Subcutaneous abdominal adipose tissue (tissue), 5 donors: ENCODE measurements around the gene SAAL1.
"Not testable (repeated sequence)": the region's sequence is repeated elsewhere in the genome, so short reads cannot be mapped to it uniquely, and the experiment has no call there.

Source experiments
- H3K27ac ChIP-seq: one replicate; pipeline ENCODE4 v1.7.0; 2013; ENCODE audit warnings: low read depth, mild to moderate bottlenecking, inconsistent platforms, low read length, moderate library complexity
- H3K27me3 ChIP-seq, 5 donors: one replicate each; pipeline ENCODE4 v1.7.0; 2013; ENCODE audit warnings: low read length in 5 of 5, inconsistent platforms in 1 of 5; ENCODE audit not compliant: control insufficient read depth in 5 of 5, insufficient read depth in 4 of 5
- H3K36me3 ChIP-seq, 5 donors: one replicate each; pipeline ENCODE4 v1.7.0; 2013; ENCODE audit warnings: low read length in 5 of 5; ENCODE audit not compliant: control insufficient read depth in 5 of 5, insufficient read depth in 5 of 5
- H3K4me1 ChIP-seq, 5 donors: one replicate each; pipeline ENCODE4 v1.7.0; 2013; ENCODE audit warnings: low read length in 5 of 5, mild to moderate bottlenecking in 3 of 5, moderate library complexity in 1 of 5; ENCODE audit not compliant: control insufficient read depth in 5 of 5, insufficient read depth in 5 of 5
- H3K4me3 ChIP-seq, 5 donors: one replicate each; pipeline ENCODE4 v1.7.0; 2013; ENCODE audit warnings: low read length in 5 of 5, low read depth in 1 of 5
- H3K9ac ChIP-seq, 5 donors: one replicate each; pipeline ENCODE4 v1.7.0; 2013; ENCODE audit warnings: low read length in 5 of 5, mild to moderate bottlenecking in 4 of 5, moderate library complexity in 3 of 5
- H3K9me3 ChIP-seq, 5 donors: one replicate each; pipeline ENCODE4 v1.7.0; 2013; ENCODE audit warnings: low read length in 5 of 5; ENCODE audit not compliant: control insufficient read depth in 5 of 5
- donor health status: healthy.
- donor health status: healthy.
- donor health status: healthy.
- donor health status: healthy.
- donor health status: healthy.

The SAAL1 gene

DNA sequence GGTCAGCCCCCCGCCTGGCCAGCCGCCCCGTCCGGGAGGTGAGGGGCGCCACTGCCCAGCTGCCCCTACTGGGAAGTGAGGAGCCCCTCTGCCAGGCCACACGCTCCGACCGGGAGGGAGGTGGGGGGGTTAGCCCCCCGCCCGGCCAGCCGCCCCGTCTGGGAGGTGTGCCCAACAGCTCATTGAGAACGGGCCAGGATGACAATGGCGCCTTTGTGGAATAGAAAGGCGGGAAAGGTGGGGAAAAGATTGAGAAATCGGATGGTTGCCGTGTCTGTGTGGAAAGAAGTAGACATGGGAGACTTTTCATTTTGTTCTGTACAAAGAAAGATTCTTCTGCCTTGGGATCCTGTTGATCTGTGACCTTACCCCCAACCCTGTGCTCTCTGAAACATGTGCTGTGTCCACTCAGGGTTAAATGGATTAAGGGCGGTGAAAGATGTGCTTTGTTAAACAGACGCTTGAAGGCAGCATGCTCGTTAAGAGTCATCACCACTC is 15.5 kb upstream of the SAAL1 start:
- not testable (repeated sequence) for H3K27ac ChIP-seq, H3K9ac ChIP-seq, H3K9me3 ChIP-seq, H3K27me3 ChIP-seq, H3K4me3 ChIP-seq, H3K4me1 ChIP-seq, H3K36me3 ChIP-seq

DNA sequence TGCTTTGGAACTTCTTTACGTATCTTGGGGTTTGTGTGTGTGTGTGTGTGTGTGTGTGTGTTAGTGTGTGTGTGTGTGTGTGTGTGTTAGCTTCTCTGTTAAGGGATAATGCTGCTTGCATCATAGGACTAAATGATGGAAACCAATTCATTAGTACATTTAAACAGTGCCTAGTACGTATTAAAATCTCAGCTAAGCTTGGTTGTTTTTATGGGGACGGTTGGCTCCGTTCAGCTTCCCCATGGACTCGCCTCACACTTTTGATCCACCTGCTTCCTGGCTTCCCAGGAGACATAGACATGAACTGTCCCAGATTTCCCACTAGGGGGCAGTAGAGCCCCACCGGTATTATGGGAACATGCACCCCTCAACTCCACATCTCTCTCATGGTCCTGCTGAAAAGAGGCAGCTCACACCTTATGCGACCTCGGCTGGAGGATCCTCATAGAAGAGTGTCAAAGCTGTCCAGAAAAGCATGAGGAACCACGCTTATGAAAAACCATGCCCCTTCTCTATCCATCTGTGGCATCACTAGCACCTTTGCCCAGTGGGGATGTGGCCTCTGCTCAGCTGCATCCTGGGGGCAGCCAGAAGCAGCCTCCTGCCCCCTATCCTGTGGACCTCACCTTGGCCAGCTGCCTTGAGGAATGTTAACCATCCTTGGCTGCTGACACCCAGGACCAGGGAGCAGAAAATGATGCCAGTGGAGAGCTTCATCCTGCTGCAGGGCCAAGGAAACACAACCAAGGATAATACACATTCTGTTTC is 9.7 kb upstream of the SAAL1 start:
- Histone ChIP-seq H3K36me3 (no peaks in the 10 kb centered on the region), H3K9me3 (no peaks in the 10 kb centered on the region), H3K4me1 (no peaks in the 10 kb centered on the region), H3K27ac (no peak overlapping the region), H3K4me3 (no peak overlapping the region), H3K9ac (no peak overlapping the region), H3K27me3 (peaks cover 0 to 13% (median 5%) of the 10 kb centered on the region in 5 donors)

DNA sequence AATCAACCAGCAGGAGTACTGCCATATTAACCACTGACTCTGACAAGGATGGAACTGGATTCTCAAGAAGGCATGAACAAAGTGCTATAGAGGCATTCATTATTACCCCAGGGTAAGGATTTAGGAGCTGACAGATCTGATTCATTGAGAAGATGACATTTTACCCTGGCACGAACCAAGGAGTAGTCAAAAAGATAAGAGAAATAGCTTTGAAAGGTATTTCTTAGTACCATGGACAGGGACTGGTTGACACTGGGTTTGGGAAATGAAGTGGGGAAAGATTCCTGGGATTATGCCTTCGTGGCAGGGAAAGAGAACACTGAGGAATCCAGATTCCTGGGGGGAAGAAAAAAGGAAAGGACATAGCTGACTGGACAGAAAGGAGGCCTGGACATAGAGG is 5.1 kb upstream of the SAAL1 start:
- Histone ChIP-seq H3K4me1 (peaks cover 0 to 6% (median 6%) of the 10 kb centered on the region in 5 donors), H3K9me3 (no peaks in the 10 kb centered on the region), H3K4me3 (no peak overlapping the region), H3K27me3 (peaks cover 0 to 18% (median 5%) of the 10 kb centered on the region in 5 donors), H3K9ac (no peak overlapping the region), H3K27ac (no peak overlapping the region), H3K36me3 (no peaks in the 10 kb centered on the region)

DNA sequence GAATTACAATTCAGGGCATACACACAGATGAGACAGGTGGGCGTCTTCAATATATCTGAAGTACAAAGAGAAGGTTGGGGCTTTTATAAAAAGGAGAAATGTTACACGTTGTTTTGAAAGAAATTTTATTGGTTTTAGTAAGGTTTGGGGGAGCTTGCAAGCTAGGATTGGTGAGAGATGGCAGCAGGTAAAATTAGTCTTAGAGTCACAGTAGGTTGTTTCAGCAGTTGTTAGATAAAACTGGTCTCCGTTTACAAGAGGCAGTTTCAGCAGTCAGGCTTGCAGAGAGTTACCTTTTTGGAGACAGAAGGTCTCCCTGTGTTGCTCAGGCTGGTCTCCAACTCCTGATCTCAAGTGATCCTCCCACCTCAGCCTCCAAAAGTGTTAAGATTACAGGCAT is 2.4 kb upstream of the SAAL1 start:
- Histone ChIP-seq H3K27me3 (peaks cover 0 to 8% (median 5%) of the 10 kb centered on the region in 5 donors), H3K4me3 (no peak overlapping the region)

DNA sequence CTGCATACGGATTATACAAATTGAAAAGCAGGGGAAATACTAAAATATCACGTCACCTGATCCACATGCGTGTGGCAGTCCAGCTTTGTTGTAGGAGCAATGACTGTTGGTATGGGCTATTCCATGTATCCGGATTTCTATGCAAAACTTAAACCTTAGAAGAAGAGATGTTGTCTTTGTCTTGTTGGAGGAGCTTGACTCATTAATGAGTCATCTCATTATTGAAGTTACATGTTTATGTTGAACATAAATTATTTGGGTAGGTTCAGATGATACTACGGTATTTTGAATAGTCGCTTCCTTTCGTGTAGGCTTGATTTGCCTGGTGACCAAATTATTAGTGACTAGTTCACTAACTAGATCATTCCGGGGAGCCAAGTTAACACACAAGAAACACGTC is 806 bp upstream of the SAAL1 start:
- H3K4me1 ChIP-seq: peaks cover 0 to 20% (median 19%) of the 10 kb centered on the region in 5 donors
- H3K4me3 ChIP-seq: peak overlapping the region; percentile 74 to 98 (median 98)
- H3K27ac ChIP-seq: no peak overlapping the region
- H3K9ac ChIP-seq: no peak overlapping the region
- no peaks in the 10 kb centered on the region for H3K9me3 ChIP-seq
- H3K27me3 ChIP-seq: peaks cover 0 to 8% (median 0%) of the 10 kb centered on the region in 5 donors
- peaks cover 2 to 18% (median 9%) of the 10 kb centered on the region in 5 donors for H3K36me3 ChIP-seq

More for the DNA sequence above, 2.4 kb upstream of the SAAL1 start:
- no peak overlapping the region for H3K27ac ChIP-seq
- peaks cover 0 to 3% (median 0%) of the 10 kb centered on the region in 5 donors for H3K36me3 ChIP-seq
- H3K9ac ChIP-seq: no peak overlapping the region
- H3K4me1 ChIP-seq: peaks cover 0 to 20% (median 19%) of the 10 kb centered on the region in 5 donors
- H3K9me3 ChIP-seq: no peaks in the 10 kb centered on the region

DNA sequence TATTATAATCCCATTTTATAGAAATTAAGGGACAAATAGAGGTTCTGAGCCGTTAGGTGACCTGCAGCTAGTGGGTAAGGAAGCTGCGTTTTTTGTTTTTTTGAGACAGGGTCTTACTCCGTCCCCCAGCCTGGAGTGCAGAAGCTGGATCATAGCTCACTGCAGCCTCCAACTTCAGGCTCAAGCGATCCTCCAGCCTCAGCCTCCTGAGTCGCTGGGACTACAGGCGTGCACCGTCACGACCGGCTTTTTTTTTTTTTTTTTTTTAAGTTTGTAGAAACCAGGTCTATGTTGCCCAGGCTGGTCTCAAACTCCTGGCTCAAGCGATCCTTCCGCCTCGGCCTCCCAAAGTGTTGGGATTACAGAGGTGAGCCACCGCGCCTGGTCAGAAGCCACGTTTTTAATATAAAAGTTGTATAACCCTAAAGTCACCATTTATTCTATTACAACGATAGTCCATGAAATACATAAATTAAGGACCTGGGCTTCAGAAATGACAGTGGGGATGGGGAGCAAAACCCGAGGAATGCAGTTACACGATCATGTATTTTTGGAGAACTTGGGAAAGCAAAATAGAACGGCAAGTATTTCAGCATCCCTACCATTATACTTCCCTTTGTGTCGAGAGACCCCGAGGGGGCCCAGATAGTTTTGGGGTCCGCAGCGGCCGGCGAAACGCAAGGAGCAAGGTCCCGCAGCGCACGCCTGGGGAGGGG is 638 bp downstream of the SAAL1 start:
- Histone ChIP-seq H3K36me3 (peaks cover 7 to 25% (median 15%) of the 10 kb centered on the region in 5 donors), H3K9me3 (no peaks in the 10 kb centered on the region), H3K9ac (peak overlapping the region; percentile 78 to 94 (median 93)), H3K27me3 (peaks cover 0 to 5% (median 0%) of the 10 kb centered on the region in 5 donors), H3K27ac (peak overlapping the region; percentile 21), H3K4me1 (peaks cover 0 to 20% (median 19%) of the 10 kb centered on the region in 5 donors), H3K4me3 (peak overlapping the region; percentile 77 to 98 (median 98))

DNA sequence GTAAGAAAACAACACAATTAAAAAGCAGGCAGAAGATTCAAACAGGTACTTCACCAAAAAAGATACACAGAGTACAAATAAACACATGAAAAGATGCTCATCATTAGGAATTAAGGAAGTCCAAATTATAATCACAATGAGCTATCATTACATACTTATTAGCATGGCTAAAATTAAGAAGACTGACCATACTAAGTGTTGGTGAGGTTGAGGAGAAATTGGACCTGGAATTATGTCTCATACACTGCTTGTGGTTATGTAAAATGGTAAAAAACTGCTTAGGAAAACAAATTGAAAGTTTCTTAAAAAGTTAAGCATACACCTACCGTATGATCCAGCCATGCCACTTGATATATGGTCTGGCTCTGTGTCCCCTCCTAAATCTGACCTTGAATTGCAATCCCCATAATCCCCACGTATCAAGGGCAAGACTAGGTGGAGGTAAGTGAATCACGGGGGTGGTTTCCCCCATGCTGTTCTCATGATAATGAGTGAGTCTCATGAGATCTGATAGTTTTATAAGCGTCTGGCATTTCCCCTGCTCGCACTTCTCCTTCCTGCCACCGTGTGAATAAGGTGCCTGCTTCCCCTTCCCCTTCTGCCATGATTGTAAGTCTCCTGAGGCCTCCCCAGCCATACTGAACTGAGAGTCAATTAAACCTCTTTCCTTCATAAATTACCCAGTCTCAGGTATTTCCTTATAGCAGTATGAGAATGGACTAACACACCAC is 4.8 kb downstream of the SAAL1 start:
- Histone ChIP-seq H3K27ac (no peak overlapping the region), H3K4me1 (peaks cover 0 to 15% (median 14%) of the 10 kb centered on the region in 5 donors), H3K9ac (no peak overlapping the region), H3K9me3 (no peaks in the 10 kb centered on the region), H3K4me3 (no peak overlapping the region), H3K36me3 (peaks cover 7 to 32% (median 17%) of the 10 kb centered on the region in 5 donors), H3K27me3 (no peaks in the 10 kb centered on the region)

DNA sequence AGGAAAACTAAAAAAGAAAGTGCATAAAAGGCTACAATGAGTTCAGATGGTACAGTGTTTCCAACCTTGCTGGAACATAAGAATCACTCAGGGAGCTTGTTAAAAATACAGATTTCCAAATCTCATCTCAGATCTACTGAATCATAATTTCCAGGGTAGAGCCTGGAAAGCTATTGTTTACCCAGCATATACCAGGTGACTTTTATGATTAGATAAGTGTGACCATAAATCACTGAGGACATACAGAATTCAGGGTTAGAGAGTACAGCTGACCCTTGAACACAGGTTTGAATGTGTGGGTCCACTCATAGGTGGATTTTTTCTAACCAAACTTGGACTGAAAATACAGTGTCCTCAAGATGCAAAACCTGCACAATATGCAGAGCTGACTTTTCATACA is 11.9 kb downstream of the SAAL1 start:
- Histone ChIP-seq H3K27me3 (no peaks in the 10 kb centered on the region), H3K36me3 (peaks cover 23 to 51% (median 43%) of the 10 kb centered on the region in 5 donors), H3K9me3 (no peaks in the 10 kb centered on the region), H3K4me1 (peaks cover 0 to 5% (median 0%) of the 10 kb centered on the region in 5 donors), H3K9ac (no peak overlapping the region), H3K27ac (no peak overlapping the region), H3K4me3 (no peak overlapping the region)

DNA sequence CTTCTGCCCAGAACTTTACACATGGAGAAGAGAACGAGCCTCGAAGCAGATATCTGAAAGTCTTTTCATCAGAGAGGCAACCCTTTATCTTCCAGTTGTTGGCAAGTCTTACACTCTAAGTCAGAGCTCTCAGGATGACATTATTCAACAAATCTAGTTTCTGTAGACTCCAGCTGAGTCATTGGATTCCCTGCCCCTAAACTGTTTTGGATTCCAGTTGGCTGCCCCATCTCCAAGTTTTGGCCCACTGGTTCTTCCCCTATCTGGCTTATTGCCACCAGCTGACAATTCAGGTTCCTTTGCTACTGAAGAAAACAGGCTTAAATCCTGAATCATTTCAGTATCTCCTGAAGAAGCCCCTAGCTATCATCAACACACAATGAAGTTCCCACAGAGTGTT is 14.2 kb downstream of the SAAL1 start:
- no peak overlapping the region for H3K9ac ChIP-seq
- H3K27ac ChIP-seq: no peak overlapping the region
- H3K27me3 ChIP-seq: no peaks in the 10 kb centered on the region
- H3K9me3 ChIP-seq: no peaks in the 10 kb centered on the region
- no peak overlapping the region for H3K4me3 ChIP-seq
- H3K36me3 ChIP-seq: peaks cover 43 to 73% (median 60%) of the 10 kb centered on the region in 5 donors
- peaks cover 0 to 5% (median 0%) of the 10 kb centered on the region in 5 donors for H3K4me1 ChIP-seq
